A549 (cell line): ENCODE measurements around the gene PML. TPM values are rescaled to one million over a fixed set of nuclear protein-coding genes. Genes with fewer than 3 reads are reported as not detected.

Experiments
- ATAC-seq, 2 experiments: fragments of 200-7000 bp in 1 of 2; fragments of >200 bp in 1 of 2; cut with Nextera tagmentation in 1 of 2; cut with Tn5 transposase in 1 of 2; 3 replicates each; pipeline versions ENCODE4 v1.8.0 to v1.9.1; 2018 to 2020; ENCODE audit warnings: mild to moderate bottlenecking in 1 of 2, moderate library complexity in 1 of 2
- CTCF ChIA-PET: fragments of 300-600 bp; sonication (Branson Sonifier 250); formaldehyde crosslinking; extraction: SDS; loops from one replicate; lab custom pipeline; 2021; ENCODE audit warnings: antibody characterized with exemption, inconsistent platforms; lab: Yijun Ruan, JAX
- POLR2A ChIA-PET: fragments of 350-600 bp; formaldehyde crosslinking; extraction: SDS; loops from one replicate; lab custom pipeline; 2021; ENCODE audit warnings: antibody characterized with exemption, inconsistent platforms; lab: Yijun Ruan, JAX
- DNase-seq, 2 experiments: peaks; one replicate each; pipeline versions ENCODE4 v3.0.0 to v3.0.0-alpha.2; 2011 to 2016; ENCODE audit warnings: low read depth in 1 of 2, low spot score in 1 of 2
- FAIRE-seq: peaks from 2 replicates; lab custom pipeline; 2011; peaks lifted over from hg19 to GRCh38; lab: Jason Lieb, UNC
- H3K27ac ChIP-seq, 2 experiments: fragments of >200 bp; sonication (Bioruptor Twin); formaldehyde crosslinking; 3 replicates each; pipeline ENCODE4 v1.5.1; 2016 to 2017
- H3K4me1 ChIP-seq: fragments of >200 bp; sonication (Bioruptor Twin); formaldehyde crosslinking; 3 replicates; pipeline ENCODE4 v1.6.1; 2016
- H3K4me2 ChIP-seq: fragments of >200 bp; sonication (Bioruptor Twin); formaldehyde crosslinking; 3 replicates; pipeline ENCODE4 v1.6.1; 2016
- H3K4me3 ChIP-seq: fragments of >200 bp; sonication (Bioruptor Twin); formaldehyde crosslinking; 3 replicates; pipeline ENCODE4 v1.5.1; 2016
- H3K9me3 ChIP-seq: fragments of >200 bp; sonication (Bioruptor Twin); formaldehyde crosslinking; 3 replicates; pipeline ENCODE4 v1.6.1; 2016
- CBX2 ChIP-seq: fragments of 200-600 bp; sonication (generic); IDR thresholded peaks from 2 replicates; pipeline ENCODE4 v1.6.1; 2016; ENCODE audit warnings: low read depth, mild to moderate bottlenecking, borderline replicate concordance
- CBX8 ChIP-seq: fragments of 200-600 bp; sonication (generic); IDR thresholded peaks from 2 replicates; pipeline ENCODE4 v1.6.1; 2016
- CEBPB ChIP-seq, 2 experiments: fragments of >200 bp in 1 of 2; sonication (Bioruptor Twin) in 1 of 2; formaldehyde crosslinking in 1 of 2; IDR thresholded peaks; 2 replicates each; pipeline ENCODE4 v1.6.1; 2012 to 2016
- CTCF ChIP-seq: fragments of >200 bp; sonication (Bioruptor Twin); formaldehyde crosslinking; IDR thresholded peaks from 3 replicates; pipeline ENCODE4 v1.5.1; 2016
- EHF ChIP-seq: fragments of 250-450 bp; sonication (Bioruptor Pico); IDR thresholded peaks from 2 replicates; pipeline ENCODE4 v1.5.0; 2020; ENCODE audit warnings: mild to moderate bottlenecking
- ELK1 ChIP-seq: fragments of 150-350 bp; IDR thresholded peaks from 2 replicates; pipeline ENCODE4 v1.6.1; 2014; ENCODE audit warnings: low read depth, mild to moderate bottlenecking, low read length
- ESRRA ChIP-seq: fragments of 150-350 bp; IDR thresholded peaks from 2 replicates; pipeline ENCODE4 v1.6.1; 2014; ENCODE audit warnings: mild to moderate bottlenecking, low read length, borderline replicate concordance
- FOSB ChIP-seq: fragments of 250-450 bp; sonication (Bioruptor Pico); IDR thresholded peaks from 2 replicates; pipeline ENCODE4 v1.5.0; 2020; ENCODE audit warnings: mild to moderate bottlenecking, moderate library complexity
- FOSL2 ChIP-seq, 2 experiments: fragments of 450-650 bp in 1 of 2; fragments of >200 bp in 1 of 2; sonication (Bioruptor Twin) in 1 of 2; formaldehyde crosslinking; IDR thresholded peaks; 2 replicates each; pipeline versions ENCODE4 v1.5.0 to v1.6.1; 2016 to 2020; ENCODE audit warnings: mild to moderate bottlenecking in 1 of 2, moderate library complexity in 1 of 2
- HES2 ChIP-seq: fragments of >200 bp; sonication (Bioruptor Twin); formaldehyde crosslinking; IDR thresholded peaks from 2 replicates; pipeline ENCODE4 v1.6.1; 2016
- HEYL ChIP-seq: fragments of 250-450 bp; sonication (Bioruptor Pico); IDR thresholded peaks from 2 replicates; pipeline ENCODE4 v1.8.0; 2021; ENCODE audit warnings: mild to moderate bottlenecking, moderate library complexity
- HOXB13 ChIP-seq: fragments of 250-450 bp; sonication (Bioruptor Pico); IDR thresholded peaks from 2 replicates; pipeline ENCODE4 v1.5.0; 2020; ENCODE audit warnings: low read depth, mild to moderate bottlenecking, moderate library complexity
- JUN ChIP-seq, 2 experiments: fragments of >200 bp; sonication (Bioruptor Twin); formaldehyde crosslinking; IDR thresholded peaks; 2 replicates in 1 of 2; 3 replicates in 1 of 2; pipeline ENCODE4 v1.6.1; 2016 to 2017
- KDM5A ChIP-seq: fragments of 200-600 bp; sonication (generic); IDR thresholded peaks from 2 replicates; pipeline ENCODE4 v1.6.1; 2016; ENCODE audit warnings: antibody characterized with exemption, mild to moderate bottlenecking
- MAFK ChIP-seq: fragments of 450-650 bp; IDR thresholded peaks from 2 replicates; pipeline ENCODE4 v1.6.1; 2014; ENCODE audit not compliant: partially characterized antibody
- NR3C1 ChIP-seq: fragments of >200 bp; sonication (Bioruptor Twin); formaldehyde crosslinking; IDR thresholded peaks from 3 replicates; pipeline ENCODE4 v1.6.1; 2017
- PHF8 ChIP-seq: fragments of 200-600 bp; sonication (generic); IDR thresholded peaks from 2 replicates; pipeline ENCODE4 v1.6.1; 2016; ENCODE audit warnings: low read depth, mild to moderate bottlenecking, antibody characterized with exemption, moderate library complexity, borderline replicate concordance
- POLR2A ChIP-seq: IDR thresholded peaks from 2 replicates; pipeline ENCODE4 v1.6.1; 2012; ENCODE audit warnings: mild to moderate bottlenecking, low read length
- POLR2AphosphoS2 ChIP-seq: conservative IDR thresholded peaks from 2 replicates; pipeline ENCODE4 v1.6.1; 2012; ENCODE audit warnings: low read length, improper control_type of control experiment, inconsistent platforms
- RFX5 ChIP-seq: fragments of 450-650 bp; IDR thresholded peaks from 2 replicates; pipeline ENCODE4 v1.7.1; 2014; ENCODE audit warnings: antibody characterized with exemption, mild to moderate bottlenecking, moderate library complexity
- RNF2 ChIP-seq: fragments of 200-600 bp; sonication (generic); IDR thresholded peaks from 2 replicates; pipeline ENCODE4 v1.6.1; 2016; ENCODE audit warnings: low read depth, mild to moderate bottlenecking, antibody characterized with exemption, moderate library complexity, borderline replicate concordance
- SMC3 ChIP-seq: fragments of >200 bp; sonication (Bioruptor Twin); formaldehyde crosslinking; IDR thresholded peaks from 3 replicates; pipeline ENCODE4 v1.6.1; 2018; ENCODE audit warnings: inconsistent platforms
- TP53 ChIP-seq: fragments of 250-450 bp; sonication (Bioruptor Pico); IDR thresholded peaks from 2 replicates; pipeline ENCODE4 v1.5.0; 2021; ENCODE audit warnings: mild to moderate bottlenecking, moderate library complexity
- USF2 ChIP-seq: fragments of 450-650 bp; IDR thresholded peaks from 2 replicates; pipeline ENCODE4 v1.6.1; 2014; ENCODE audit warnings: antibody characterized with exemption
- ZC3H11A ChIP-seq: fragments of 450-650 bp; IDR thresholded peaks from 2 replicates; pipeline ENCODE4 v1.6.1; 2014; ENCODE audit warnings: antibody characterized with exemption, mild to moderate bottlenecking
- ZSCAN20 ChIP-seq: fragments of 250-450 bp; sonication (Bioruptor Pico); IDR thresholded peaks from 2 replicates; pipeline ENCODE4 v1.8.0; 2022; ENCODE audit warnings: mild to moderate bottlenecking, moderate library complexity
- WGBS: methylation state at CpG from one replicate; pipeline ENCODE4 v1.1.6; 2017; ENCODE audit errors: missing lambda C conversion rate; 5-methylcytosine and 5-hydroxymethylcytosine counted together
- polyA plus RNA-seq, 4 experiments: library from polyadenylated mRNA; depleted of rRNA in 3 of 4; stranded (reverse); fragments of >200 nt; fragmentation: RNase III in 1 of 4; extraction: RNeasy Plus Mini Kit Qiagen cat#74134 plus additional on column Dnase treatment in 1 of 4; gene quantifications; 2 replicates in 3 of 4; 3 replicates in 1 of 4; pipeline ENCODE4 v1.2.3, GENCODE V29; 2011 to 2017

PML gene
- polyA plus RNA-seq, 2 of the 4 experiments (the other 2 are of a cell fraction): 2.1 to 8.5 TPM

- H3K4me2 ChIP-seq: no peak overlapping the region
- 65% methylated on average over 7 of the region's 10 CpGs for WGBS
- H3K4me3 ChIP-seq: no peak overlapping the region
- CTCF ChIA-PET: interaction anchor here (0.7 to 4.4 kb wide), 9 partner anchors 8 to 371 kb away, joined by 3 to 24 read pairs (median 5); no protein-coding TSS in a partner anchor
- no peak for TF ChIP-seq HEYL
- TF ChIP-seq SMC3: no peak
- no peak for TF ChIP-seq HOXB13 (CRISPR knock-in tag)
- no peak for TF ChIP-seq CEBPB (IDR thresholded peaks at IDR 0.05)
- no peak for TF ChIP-seq ELK1
- TF ChIP-seq USF2: no peak
- TF ChIP-seq FOSL2 (IDR thresholded peaks at IDR 0.05): no peak
- no peak for TF ChIP-seq FOSL2 (CRISPR knock-in tag; IDR thresholded peaks at IDR 0.05)
- TF ChIP-seq MAFK: no peak
- TF ChIP-seq ZSCAN20 (CRISPR knock-in tag): no peak
- TF ChIP-seq JUN (IDR thresholded peaks at IDR 0.05): no peak
- no peak for TF ChIP-seq FOSB (CRISPR knock-in tag)
- TF ChIP-seq NR3C1: no peak
- TF ChIP-seq, all 56 proteins: peak for 0
- FAIRE-seq (no peak), ATAC-seq (no peak), DNase-seq (no peak)
- POLR2A ChIA-PET: no interaction called here
- H3K9me3 ChIP-seq: no peaks in the 10 kb centered on the region
- no peak overlapping the region for H3K27ac ChIP-seq
- H3K4me1 ChIP-seq: no peaks in the 10 kb centered on the region
Observed at GRCh38 chr15:73949496-73949895, 45.0 kb upstream of the PML start.

- POLR2A ChIA-PET: interaction anchor here (0.6 kb wide), 1 partner anchor 44 kb away, joined by 3 read pairs; the partner anchor contains the start of gene PML
Observed at GRCh38 chr15:73950479-73950830, 44.1 kb upstream of the PML start.

More at GRCh38 chr15:73950479-73950830, 44.1 kb upstream of the PML start:
- TF ChIP-seq POLR2A (no peak), POLR2AphosphoS2 (no peak), NR3C1 (no peak), HES2 (no peak), RNF2 (no peak), ZSCAN20 (CRISPR knock-in tag) (no peak), EHF (CRISPR knock-in tag) (no peak), ZC3H11A (no peak), CBX2 (no peak), SMC3 (no peak), USF2 (no peak), PHF8 (no peak), RFX5 (no peak), ESRRA (no peak), CEBPB (IDR thresholded peaks at IDR 0.05) (no peak), CBX8 (no peak), KDM5A (no peak), CTCF (no peak), TP53 (no peak)
- Histone ChIP-seq H3K9me3 (no peaks in the 10 kb centered on the region), H3K4me3 (no peak overlapping the region), H3K27ac (no peak overlapping the region), H3K4me1 (no peaks in the 10 kb centered on the region), H3K4me2 (no peak overlapping the region)
- FAIRE-seq (no peak), DNase-seq (no peak), ATAC-seq (no peak)
- CTCF ChIA-PET: interaction anchor here (0.8 to 4.6 kb wide), 17 partner anchors 9 to 372 kb away, joined by 3 to 64 read pairs (median 6); partner anchors contain the start of gene PML
